IPS-18c (cell line): ENCODE results near the gene WDTC1.
"Not testable (repeated sequence)": the region's sequence is repeated elsewhere in the genome, so short reads cannot be mapped to it uniquely, and the experiment has no call there.

Experiments used
- H3K4me3 ChIP-seq: 2 replicates; pipeline ENCODE4 v1.7.0; 2013; ENCODE audit warnings: low read depth, mild to moderate bottlenecking, low read length, moderate library complexity; ENCODE audit not compliant: insufficient read depth
- H3K9me3 ChIP-seq: one replicate; pipeline ENCODE4 v1.6.1; 2013; ENCODE audit warnings: mild to moderate bottlenecking, low read length, moderate library complexity; ENCODE audit not compliant: control insufficient read depth, insufficient read depth

WDTC1 gene, protein sequence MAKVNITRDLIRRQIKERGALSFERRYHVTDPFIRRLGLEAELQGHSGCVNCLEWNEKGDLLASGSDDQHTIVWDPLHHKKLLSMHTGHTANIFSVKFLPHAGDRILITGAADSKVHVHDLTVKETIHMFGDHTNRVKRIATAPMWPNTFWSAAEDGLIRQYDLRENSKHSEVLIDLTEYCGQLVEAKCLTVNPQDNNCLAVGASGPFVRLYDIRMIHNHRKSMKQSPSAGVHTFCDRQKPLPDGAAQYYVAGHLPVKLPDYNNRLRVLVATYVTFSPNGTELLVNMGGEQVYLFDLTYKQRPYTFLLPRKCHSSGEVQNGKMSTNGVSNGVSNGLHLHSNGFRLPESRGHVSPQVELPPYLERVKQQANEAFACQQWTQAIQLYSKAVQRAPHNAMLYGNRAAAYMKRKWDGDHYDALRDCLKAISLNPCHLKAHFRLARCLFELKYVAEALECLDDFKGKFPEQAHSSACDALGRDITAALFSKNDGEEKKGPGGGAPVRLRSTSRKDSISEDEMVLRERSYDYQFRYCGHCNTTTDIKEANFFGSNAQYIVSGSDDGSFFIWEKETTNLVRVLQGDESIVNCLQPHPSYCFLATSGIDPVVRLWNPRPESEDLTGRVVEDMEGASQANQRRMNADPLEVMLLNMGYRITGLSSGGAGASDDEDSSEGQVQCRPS

GRCh38 chr1:27234049-27234882, at the start of gene WDTC1:
Gene WDTC1, plus strand, starts transcription at chr1:27234632. Its CDS starts 26,423 bp downstream, at chr1:27261055.
- H3K9me3 ChIP-seq: no peaks in the 10 kb centered on the region
- H3K4me3 ChIP-seq: peak within 1 kb of the TSS; percentile 61

- not testable (repeated sequence) for H3K4me3 ChIP-seq, H3K9me3 ChIP-seq
Observed at GRCh38 chr1:27184665-27185064, 49.8 kb upstream of the WDTC1 start.

DNA sequence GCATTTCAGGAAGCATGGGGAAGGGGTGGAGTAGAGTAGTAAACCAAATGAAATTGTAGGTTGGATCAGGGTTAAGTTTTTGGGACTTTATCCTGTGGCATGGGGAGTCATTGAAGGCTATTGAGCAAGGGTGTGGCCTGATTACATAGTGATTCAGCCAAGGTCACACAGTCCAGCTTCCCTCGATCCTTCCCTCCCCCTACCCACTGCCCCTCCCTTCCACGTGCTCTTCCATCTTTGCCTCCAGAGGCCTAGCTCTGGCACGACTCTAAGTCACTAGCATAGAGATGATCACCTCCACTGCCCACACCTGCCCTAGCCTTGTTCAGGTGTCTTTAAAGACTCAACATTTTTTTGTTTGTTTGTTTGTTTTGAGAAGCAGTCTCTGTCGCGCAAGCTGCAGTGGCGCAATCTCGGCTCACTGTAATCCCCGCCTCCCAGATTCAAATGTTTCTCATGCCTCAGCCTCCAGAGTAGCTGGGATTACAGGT, 42.3 kb upstream of the WDTC1 start:
- H3K9me3 ChIP-seq: no peaks in the 10 kb centered on the region
- H3K4me3 ChIP-seq: no peak overlapping the region

GRCh38 chr1:27193194-27193593, 41.2 kb upstream of the WDTC1 start:
- Histone ChIP-seq H3K9me3 (no peaks in the 10 kb centered on the region), H3K4me3 (no peak overlapping the region)

DNA sequence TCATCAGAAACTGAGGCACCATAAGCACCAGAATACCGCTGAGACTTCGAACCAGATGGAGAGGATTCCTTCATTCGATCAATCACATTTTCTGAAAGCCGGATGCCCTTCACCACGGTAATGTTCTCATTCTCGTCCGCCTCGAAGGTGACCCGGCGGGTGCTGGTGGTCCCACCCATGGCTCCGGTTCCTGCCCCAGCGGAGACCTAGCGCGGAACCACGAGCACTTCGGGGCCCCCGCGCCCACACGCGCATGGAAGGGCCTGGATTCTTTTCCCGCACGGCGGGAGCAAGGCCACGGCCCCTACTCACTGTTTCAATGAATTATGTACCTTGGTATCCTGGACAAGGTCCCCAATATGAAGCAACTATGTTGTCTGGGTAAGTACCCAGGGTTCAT, 33.1 kb upstream of the WDTC1 start:
- H3K9me3 ChIP-seq: no peaks in the 10 kb centered on the region
- no peak overlapping the region for H3K4me3 ChIP-seq

DNA sequence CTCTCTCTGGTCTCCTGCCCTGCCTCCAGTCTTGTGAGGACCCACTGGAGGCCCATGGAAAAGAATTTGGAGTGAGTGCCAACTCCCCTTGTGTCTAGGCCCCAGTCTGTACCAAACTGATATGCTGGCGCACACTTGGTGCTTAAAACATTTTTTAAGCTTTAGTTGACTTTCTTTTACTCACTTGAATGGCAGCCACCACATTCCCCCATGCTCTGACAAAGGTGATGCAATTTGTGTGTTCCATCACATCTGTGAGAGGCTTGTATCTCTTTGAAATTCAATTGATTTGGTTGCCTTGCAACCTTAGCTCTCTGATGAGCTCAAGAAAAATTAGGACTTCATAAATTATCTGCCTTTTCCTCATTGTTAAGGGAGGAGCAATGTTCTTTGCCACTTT, 30.5 kb upstream of the WDTC1 start:
- Histone ChIP-seq H3K4me3 (no peak overlapping the region), H3K9me3 (no peaks in the 10 kb centered on the region)

GRCh38 chr1:27207238-27207637, 27.2 kb upstream of the WDTC1 start:
- H3K4me3 ChIP-seq, H3K9me3 ChIP-seq: not testable (repeated sequence)

GRCh38 chr1:27208143-27208850, 26.1 kb upstream of the WDTC1 start:
- not testable (repeated sequence) for H3K9me3 ChIP-seq, H3K4me3 ChIP-seq

- no peaks in the 10 kb centered on the region for H3K9me3 ChIP-seq
- no peak overlapping the region for H3K4me3 ChIP-seq
Observed at GRCh38 chr1:27216466-27216865, 18.0 kb upstream of the WDTC1 start.

- no peaks in the 10 kb centered on the region for H3K9me3 ChIP-seq
- H3K4me3 ChIP-seq: no peak overlapping the region
Observed at GRCh38 chr1:27217401-27217800, 17.0 kb upstream of the WDTC1 start.

DNA sequence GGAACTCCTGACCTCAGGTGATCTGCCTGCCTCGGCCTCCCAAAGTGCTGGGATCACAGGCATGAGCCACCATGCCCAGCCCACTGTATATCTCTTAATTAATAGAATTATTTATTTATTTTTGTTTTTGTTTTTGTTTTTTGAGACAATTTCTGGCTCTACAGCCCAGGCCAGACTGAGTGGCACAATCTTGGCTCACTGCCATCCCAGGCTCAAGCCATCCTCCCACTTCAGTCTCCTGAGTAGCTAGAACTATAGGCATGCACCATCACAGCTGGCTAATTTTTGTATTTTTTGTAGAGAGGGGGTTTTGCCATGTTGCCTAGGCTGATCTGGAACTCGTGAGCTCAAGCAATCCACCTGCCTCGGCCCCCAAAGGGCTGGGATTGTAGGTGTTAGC, 15.7 kb upstream of the WDTC1 start:
- Histone ChIP-seq H3K9me3 (peaks cover 3% of the 10 kb centered on the region), H3K4me3 (no peak overlapping the region)

GRCh38 chr1:27220096-27220495, 14.3 kb upstream of the WDTC1 start:
- H3K4me3 ChIP-seq: no peak overlapping the region

DNA sequence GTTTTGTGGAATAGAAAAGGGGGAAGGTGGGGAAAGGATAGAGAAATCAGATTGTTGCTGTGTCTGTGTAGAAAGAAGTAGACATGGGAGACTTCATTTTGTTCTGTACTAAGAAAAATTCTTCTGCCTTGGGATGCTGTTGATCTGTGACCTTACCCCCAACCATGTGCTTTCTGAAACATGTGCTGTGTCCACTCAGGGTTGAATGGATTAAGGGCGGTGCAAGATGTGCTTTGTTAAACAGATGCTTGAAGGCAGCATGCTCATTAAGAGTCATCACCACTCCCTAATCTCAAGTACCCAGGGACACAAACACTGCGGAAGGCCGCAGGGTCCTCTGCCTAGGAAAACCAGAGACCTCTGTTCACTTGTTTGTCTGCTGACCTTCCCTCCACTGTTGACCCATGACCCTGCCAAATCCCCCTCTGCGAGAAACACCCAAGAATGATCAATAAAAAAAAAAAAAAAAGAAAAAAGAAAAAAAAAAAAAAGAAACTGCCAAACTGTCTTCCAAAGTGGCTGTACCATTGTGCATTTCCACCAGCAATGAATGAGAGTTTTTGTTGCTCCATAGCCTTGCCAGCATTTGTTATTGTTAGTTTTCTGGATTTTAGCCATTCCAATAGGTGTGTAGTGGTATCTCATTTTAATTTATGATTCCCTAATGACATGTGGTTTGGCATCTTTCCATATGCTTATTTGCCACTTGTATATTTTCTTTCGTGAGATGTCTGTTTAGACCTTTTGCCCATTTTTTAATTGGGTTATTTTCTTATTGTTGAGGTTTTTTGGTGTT, 13.5 kb upstream of the WDTC1 start:
- not testable (repeated sequence) for H3K4me3 ChIP-seq, H3K9me3 ChIP-seq

More at GRCh38 chr1:27220096-27220495, 14.3 kb upstream of the WDTC1 start:
- peaks cover 3% of the 10 kb centered on the region for H3K9me3 ChIP-seq

DNA sequence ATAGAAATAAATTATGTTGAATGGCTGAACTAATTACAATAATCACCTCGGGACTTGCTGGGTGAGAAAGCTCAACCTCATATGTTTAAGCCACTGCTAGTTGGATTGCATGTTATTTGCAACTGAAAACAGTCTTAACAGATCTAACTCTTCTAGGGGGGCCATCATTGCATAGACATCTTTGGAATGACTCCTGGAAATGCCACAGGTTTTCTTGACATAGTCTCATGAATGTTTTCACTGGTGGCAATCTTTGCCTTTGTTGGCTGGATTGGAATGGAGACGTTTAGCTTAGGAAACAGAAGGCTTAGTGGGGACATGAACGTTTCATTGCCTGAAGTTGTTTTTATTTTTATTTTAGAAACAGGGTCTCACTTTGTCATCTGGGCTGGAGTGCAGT, 8.8 kb upstream of the WDTC1 start:
- H3K9me3 ChIP-seq: peaks cover 5% of the 10 kb centered on the region
- no peak overlapping the region for H3K4me3 ChIP-seq

- Histone ChIP-seq H3K9me3 (peaks cover 4% of the 10 kb centered on the region), H3K4me3 (no peak overlapping the region)
Observed at GRCh38 chr1:27227765-27228164, 6.7 kb upstream of the WDTC1 start.

- no peaks in the 10 kb centered on the region for H3K9me3 ChIP-seq
- H3K4me3 ChIP-seq: peak overlapping the region; percentile 61
Observed at GRCh38 chr1:27233667-27234048, 774 bp upstream of the WDTC1 start.
